Endometrial microvascular endothelial cells (primary cell): Measurements from ENCODE around the gene KIF26B. TPM values are rescaled to one million over a fixed set of nuclear protein-coding genes. Genes with fewer than 3 reads are reported as not detected.

Experiments used
- in situ Hi-C: cut with HindIII; loops from 2 replicates; pipeline ENCODE4 v1.10.0; 2017; ENCODE audit warnings: low sequenced_read_pairs, low pct_unique_long_range_greater_than_20kb; ENCODE audit errors: inconsistent ontology term
- total RNA-seq: library from RNA; depleted of rRNA; stranded (reverse); fragments of >200 nt; gene quantifications from one replicate; pipeline ENCODE4 v1.2.3, GENCODE V29; 2015; ENCODE audit errors: inconsistent ontology term

KIF26B gene
- total RNA-seq, 1 donor from 2014 or later, result not detected

DNA sequence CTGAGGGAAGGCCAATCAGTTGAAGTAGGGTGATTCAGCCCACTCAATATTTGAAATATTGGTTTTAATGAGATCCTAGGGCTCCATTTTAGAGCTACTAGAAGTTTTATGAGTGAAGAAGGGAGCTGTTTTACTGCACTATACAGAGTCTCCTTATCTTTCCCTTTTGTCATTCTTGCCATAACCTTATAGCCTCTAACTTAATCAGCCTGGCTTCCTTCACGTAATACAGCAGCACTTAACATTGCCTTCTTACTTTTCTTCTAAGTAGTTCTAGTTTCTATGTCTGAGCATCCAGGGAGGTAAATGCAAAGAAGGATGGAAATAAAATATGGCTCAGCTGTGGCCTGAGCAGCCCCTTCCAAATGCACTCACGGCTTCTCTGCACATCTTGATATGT is 299.3 kb downstream of the KIF26B start:
- in situ Hi-C loops, result no loop called here

DNA sequence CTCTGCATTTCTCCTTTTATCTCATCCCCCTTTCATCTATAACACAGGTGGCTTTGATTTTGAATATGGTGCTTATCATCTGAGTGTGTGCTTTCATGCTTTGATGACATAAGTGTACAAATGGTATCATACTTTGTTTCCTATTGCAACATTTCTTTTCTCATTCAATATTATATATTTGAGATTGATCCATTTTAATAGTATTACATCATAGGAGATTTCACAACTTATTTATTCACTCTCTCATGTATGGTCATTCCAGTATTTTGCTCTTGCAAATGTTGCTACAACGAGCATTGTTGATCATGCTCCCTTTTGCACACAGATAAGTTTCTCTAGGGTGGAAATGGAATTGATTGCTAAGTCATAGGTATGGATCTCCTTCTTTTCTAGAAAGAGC is 302.8 kb downstream of the KIF26B start:
- in situ Hi-C loops, result no loop called here

DNA sequence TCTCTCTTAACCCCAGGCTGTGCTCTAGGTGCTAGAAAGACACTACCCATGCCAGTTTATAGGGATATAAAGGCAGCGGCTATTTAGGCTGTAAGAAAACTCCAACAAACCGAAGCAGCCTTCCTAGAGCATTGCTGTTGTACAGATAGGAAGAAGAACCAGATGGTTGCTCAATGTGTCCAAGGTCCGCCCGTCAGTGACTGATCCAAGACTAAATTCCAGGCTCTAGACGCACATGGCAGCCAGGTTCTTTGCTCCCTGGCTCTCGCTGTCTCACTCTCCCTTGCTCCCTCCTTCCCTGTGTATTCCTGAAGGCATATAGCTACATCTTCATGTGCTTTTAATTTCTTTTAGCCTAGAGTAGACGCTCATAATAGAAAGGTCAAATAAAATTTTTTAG is 303.4 kb downstream of the KIF26B start:
- in situ Hi-C loops, result no loop called here

DNA sequence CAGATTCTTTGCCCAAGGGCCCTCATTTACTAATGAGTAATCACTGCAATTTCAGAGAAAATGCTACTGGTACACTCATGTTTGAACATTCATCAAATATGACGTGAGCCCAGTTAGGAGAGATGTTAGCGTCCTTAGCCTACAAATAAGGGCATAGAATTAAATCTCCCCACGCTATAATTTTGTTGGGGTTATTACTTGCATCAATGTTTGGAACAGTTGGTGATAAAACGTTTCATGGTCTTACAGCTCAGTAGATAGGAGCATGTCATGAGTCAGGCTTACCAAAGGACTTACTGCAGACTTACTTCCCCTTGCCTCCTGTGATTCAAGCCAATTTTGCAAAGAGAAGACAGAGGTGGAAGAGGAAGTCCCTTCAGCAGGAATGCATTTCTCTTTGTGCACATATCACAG is 304.0 kb downstream of the KIF26B start:
- in situ Hi-C loops, result no loop called here

DNA sequence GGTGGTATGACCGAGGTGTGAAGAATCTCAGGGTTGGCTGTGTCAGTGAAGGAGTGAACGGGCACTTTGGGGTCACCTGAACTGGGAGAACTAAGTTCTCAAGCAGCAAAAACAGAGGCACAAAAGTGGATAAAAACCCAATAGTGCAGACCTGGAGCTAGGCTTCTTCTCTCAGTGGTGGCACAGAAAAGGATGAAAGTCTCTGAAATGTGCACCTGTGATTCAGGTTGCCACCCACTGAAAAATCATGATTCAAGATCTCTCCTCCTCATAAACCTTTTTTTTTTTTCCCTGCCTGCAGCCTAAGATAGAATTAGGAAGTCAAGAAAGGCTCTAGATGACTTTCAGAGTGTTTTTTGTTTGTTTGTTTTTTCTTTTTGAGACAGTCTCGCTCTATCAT is 304.8 kb downstream of the KIF26B start:
- in situ Hi-C loops, result no loop called here

DNA sequence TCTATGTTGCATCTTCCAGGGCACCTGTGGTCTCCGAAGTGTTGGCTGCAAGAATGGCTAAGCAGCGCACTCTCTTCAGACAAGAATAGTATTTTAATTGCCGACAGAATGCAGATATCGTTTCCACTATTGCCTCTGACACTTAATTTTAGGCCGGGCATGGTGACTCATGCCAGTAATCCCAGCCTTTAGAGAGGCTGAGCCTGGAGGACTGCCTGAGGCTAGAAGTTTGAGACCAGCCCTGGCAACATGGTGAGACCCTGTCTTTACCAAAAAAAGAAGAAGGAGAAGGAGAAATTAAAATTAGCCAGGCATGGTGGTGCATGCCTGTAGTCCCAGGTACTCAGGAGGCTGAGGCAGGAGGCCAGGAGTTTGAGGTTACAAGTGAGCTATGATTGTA is 306.9 kb downstream of the KIF26B start:
- in situ Hi-C loops, result no loop called here

DNA sequence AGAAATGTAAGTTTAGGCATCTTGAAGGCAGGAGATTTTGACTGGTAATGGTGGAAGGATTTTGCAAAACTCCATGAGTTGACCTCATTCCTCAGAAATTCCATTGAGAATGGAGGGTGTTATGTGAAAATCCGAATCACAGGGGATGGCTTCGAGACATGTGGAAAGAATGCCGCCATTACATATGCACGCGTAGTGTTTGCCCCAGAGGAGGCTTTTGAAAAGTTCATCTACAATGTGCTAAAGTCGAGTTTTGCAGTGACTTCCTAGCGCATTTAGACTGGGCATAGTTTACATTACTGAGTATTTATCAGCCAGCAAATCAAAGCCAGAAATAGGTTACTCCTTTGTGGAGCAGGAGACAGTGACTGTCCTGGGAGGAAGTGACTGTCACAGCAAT is 307.4 kb downstream of the KIF26B start:
- in situ Hi-C loops, result no loop called here

DNA sequence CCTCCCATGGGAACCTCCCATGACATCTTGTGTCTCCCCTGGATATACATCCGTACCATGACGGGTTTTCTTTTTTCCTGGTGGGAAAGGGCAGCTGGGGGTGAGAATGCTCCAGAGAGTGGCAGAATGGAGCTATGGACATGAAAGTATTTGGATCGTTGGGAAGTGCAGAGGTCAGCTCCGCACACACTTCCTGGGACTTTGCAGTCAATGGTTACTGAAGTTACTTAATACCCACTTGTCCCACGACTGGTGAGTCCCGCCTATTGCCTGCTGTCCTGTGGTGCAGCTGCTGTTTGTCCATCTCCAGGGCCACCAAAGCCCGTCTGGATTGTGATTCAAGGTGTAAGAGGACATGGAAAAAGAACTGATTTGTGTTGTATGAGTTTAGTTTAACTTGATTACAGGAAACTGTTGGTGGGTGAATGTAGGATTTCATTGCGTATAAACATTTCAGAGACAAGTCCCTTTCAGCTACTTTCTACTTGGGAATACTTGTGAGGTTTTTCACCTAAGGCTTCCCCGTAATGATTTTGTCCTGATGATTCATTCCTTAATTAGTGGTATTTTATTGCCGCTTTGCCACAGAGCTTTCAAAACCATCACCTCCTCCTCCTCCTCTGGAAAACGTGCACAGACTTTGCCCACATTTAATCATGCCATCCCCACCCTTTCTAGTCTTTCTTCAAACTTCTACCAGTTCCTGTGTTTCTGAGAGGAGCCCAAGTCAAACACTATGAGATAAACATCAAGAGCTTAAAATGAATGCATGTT is 308.8 kb downstream of the KIF26B start:
- in situ Hi-C loops, result no loop called here

DNA sequence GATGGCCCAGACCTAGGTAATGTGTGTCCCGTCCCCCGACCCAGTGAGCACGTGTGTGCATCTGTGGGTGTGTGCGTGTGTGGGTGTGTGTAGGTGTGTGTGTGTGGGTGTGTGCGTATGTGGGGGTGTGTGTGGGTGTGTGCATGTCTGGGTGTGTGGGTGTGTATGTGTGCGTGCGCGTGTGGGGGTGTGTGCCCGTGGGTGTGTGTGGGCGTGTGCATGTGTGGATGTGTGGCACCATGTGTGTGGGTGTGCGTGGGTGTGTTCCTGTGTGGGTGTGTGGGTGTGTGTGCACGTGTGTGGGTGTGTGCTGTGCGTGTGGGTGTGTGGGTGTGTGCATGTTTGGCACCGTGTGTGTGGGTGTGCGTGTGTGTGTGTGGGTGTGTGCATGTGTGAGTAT is 309.5 kb downstream of the KIF26B start:
- in situ Hi-C loops, result no loop called here

DNA sequence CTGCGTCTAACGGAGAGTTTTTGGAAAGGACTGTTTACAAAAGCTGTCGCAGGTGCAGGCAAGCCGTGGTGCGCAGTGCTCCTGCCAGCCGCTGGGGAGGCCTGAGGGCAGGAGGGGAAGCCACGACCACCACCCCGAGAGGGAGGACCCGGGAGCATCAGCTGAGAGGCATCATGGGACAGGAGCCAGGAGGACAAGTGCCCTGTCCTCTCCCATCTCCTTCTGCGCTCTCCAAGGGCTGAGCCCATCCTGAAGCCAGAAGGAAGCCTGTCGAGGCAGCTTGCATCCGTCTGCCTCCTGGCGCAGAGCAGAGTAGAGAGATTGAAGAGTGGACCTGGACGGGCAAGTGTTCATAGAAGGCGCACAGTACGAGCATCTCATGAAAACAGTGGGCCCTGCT is 310.9 kb downstream of the KIF26B start:
- in situ Hi-C loops, result no loop called here

DNA sequence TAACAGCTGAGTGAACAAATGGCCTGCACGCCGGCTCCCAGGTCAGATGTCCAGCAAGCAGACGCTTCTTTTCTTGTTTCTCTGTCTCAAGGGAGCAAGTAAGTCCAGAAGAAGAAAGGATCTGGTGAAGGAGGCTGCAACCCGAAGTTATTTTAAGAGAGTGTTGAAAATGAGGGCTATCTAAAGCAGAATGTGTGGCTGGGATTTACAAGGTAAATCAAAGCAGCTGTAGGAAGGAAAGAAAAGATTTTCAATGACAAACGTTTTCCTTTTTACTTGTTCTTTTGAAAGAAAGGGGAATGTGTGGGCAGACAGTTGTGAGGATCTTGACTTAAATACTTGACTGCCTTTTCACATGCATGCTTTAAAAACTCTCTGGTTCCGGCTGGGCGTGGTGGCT is 311.5 kb downstream of the KIF26B start:
- in situ Hi-C loops, result no loop called here

DNA sequence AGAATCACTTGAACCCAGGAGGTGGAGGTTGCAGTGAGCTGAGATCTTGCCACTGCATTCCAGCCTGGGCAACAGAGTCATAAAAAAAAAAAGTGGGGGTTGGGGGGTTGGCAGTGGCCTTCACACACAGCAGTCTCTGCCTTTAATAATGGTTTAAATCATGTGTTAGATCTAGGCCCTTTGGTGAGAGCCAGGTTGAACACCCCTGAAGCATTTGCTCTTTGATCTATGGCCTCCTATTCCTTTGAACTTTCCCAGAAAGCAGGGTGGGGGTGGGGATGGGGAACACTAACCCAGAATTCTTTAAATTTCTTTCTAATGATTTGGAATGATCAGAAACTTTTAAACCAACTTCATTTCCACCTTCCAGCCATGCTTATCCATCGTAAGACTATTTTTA is 313.0 kb downstream of the KIF26B start:
- in situ Hi-C loops, result no loop called here

DNA sequence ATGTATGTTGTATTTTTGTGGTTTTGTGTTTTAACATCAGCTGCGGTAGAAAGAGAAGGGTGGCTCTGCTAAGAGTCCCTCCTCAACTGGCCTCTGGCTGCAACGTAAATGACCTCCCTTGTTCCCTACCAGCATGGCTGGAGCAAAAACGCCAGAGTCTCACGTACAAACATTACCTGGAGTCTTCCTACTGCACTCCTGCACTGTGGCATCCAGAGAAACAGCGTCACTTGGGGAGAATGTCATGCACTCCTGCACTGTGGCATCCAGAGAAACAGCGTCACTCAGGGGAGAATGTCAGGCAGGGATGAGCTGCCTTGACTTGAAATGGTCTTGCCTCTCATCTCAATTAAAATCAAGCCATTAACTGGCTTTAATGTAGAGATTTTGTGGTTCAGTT is 314.2 kb downstream of the KIF26B start:
- in situ Hi-C loops, result no loop called here

DNA sequence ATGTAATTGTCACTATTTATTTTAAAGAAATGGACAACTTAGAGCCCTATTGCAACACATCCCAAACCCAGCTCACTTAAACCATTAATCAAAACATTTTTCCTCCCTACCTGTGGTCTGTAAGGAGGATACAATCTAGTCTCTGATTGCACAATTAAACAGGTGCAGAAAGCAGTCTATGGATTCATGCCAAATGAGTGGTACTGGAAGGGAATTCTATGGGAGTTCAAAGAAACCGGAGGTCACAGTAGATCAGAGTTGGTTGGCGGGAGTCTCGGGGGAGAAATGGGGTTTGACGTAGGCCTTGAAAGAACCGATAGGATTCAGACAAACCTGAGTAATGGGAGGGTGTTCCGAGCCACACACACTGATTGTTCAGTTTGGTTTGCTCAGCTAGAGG is 314.9 kb downstream of the KIF26B start:
- in situ Hi-C loops, result no loop called here

DNA sequence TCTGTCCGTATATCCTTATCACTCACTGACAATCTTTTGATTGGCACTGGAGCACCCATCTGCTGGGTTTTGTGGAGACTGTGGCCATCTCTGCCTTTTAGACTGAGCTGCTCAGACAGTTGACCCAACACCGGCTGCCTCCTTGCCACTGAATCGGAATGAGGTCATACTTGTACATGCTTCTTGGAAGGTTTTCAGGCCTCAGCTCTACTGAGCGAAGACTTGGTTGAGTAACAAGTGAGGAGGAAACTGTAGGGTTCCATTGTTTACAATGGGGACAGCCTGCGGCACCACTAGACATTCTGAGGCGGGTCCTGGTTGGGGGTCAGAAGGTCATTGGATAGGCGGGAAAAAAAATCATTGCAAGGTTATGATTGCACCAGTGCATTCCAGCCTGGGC is 320.3 kb downstream of the KIF26B start:
- in situ Hi-C loops, result no loop called here

DNA sequence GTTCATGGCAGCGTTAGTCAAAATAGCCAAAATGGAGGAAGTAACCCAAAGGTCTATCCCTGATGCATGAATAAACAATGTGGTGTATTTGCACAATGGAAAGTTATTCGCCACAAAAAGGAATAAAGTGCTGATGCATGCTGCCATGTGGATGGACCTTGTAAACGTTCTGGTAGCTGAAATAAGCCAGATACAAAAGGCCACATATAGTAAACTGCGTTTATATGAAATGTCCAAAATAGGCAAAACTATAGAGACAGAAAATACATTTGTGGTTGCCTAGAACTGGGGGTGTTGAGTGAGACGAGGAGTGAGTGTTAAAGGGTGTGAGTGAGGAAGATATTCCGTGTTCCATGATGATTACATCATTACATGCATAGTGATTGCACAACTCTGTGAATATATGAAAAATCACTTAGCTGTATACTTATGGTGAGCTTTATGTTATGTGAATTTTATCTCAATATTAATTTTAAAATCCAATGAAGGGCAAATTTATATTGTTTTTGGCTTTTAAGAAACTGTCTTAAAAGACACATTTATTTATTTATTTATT is 321.3 kb downstream of the KIF26B start:
- in situ Hi-C loops, result no loop called here

DNA sequence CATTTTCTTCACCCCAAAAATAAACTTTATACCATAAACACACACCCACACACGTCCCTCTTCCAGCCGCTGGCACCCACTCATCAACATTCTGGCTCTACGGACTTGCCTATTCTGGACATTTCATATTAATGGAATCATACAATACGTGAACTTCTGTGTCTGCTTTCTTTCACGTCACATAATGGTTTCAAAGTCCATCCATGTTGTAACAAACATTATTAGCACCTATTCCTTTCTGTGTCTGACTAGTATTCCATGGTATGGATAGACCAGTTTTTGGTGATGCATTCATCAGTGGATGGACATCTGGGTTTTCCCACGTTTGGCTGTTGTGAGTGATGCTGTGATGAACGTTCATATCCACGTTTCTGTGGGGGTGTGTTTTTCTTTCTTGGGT is 323.2 kb downstream of the KIF26B start:
- in situ Hi-C loops, result no loop called here

DNA sequence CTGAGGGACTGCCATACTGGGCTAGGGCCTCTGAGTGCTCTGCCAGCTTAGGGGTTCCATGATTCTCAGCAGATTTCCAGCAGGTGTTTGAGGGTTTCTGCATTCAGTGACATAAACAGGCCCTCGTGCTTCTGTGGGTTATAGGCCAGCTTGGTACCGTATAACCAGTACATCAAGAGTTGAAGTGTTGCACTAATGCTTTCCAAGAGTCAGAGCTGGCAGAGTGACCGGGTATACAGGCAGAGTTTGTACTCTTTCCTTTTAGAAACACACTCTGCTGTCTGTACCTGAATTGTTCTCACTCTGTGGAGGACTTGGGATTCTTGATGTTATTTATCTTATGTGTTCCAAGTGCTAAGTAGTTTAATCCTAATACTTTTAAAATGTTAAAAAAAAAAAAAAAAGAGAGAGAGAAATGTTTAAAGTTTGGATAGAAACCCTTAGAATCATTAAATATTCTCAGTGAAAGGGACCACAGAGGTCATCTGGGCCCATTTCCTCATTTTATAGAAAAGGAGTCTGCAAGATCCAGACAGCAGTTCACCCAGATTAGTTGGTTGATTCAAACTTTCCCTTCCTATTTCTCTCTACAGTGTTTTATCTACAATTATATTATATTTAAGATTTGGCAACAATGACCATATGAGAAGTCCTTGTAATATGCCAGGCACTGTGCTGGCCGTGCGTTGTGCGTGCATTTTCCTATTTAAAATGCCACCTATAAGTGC is 325.8 kb downstream of the KIF26B start:
- in situ Hi-C loops, result no loop called here

DNA sequence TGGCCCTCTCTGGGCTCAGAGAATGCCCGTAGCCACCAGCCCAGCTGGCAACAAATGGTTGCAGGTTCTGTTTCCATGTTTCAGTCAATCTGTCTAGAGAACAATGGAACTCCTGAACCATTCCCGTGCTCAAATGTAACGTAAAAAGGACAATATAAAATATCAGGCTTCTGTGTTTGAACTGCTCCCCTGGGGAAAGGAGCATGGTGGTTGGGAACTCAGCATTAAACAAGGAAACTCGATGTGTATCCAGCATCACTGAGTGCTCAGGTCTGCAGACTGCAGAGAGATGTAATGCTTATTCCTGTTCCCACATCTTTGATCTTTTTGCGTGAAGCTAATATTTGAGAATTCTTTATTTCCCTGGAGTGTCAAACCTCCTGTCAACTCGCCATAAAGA is 326.5 kb downstream of the KIF26B start:
- in situ Hi-C loops, result no loop called here

DNA sequence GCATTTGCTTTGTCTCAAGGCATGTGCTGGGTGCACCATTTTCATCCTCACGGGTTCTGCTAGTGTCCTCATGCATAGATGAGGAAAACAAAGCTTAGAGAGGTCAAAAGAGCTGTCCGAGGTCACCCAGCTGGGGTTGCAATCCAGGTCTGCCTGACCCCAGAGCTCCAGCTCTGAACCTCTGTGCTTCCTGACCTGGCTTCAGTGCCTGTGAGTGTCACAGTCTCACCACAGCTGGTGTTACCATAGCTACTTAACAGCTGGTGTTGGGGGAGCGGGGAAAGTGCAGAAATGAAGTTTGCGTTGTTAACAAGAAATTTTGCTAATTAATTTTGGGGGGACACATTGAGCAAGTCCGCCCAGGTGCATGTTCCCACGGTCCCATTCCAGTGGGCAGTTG is 328.5 kb downstream of the KIF26B start:
- in situ Hi-C loops, result no loop called here
